Esophagus squamous epithelium (tissue), 5 donors: ENCODE results near the gene LCE2D. TPM values are rescaled to one million over a fixed set of nuclear protein-coding genes. Genes with fewer than 3 reads are reported as not detected.

Experiments
- DNase-seq: peaks from one replicate; lab custom pipeline; 2025; lab: John Stamatoyannopoulos, UW
- H3K27ac ChIP-seq, 4 donors: fragments of 200-600 bp; sonication (generic); one replicate each; pipeline ENCODE4 v1.5.1; 2016 to 2019; ENCODE audit warnings: mild to moderate bottlenecking in 1 of 4
- H3K27me3 ChIP-seq, 4 donors: fragments of 200-600 bp; sonication (generic); 1 replicate in 3 of 4; 2 replicates in 1 of 4; pipeline versions ENCODE4 v1.5.1 to v1.6.0; 2017 to 2021; ENCODE audit warnings: antibody characterized with exemption in 1 of 4
- H3K36me3 ChIP-seq, 3 donors: fragments of 200-600 bp; sonication (generic); one replicate each; pipeline ENCODE4 v1.5.1; 2016 to 2019
- H3K4me1 ChIP-seq, 3 donors: fragments of 200-600 bp; sonication (generic); one replicate each; pipeline ENCODE4 v1.5.1; 2017 to 2019
- H3K4me3 ChIP-seq, 4 donors: fragments of 200-600 bp; sonication (generic); 1 replicate in 3 of 4; 2 replicates in 1 of 4; pipeline ENCODE4 v1.5.1; 2016 to 2019; ENCODE audit warnings: mild to moderate bottlenecking in 2 of 4, moderate library complexity in 1 of 4
- H3K9me3 ChIP-seq, 3 donors: fragments of 200-600 bp; sonication (generic); one replicate each; pipeline ENCODE4 v1.5.1; 2016 to 2019
- CTCF ChIP-seq, 6 experiments: fragments of 450-650 bp in 4 of 6; fragments of 200-600 bp in 2 of 6; sonication (generic) in 2 of 6; IDR thresholded peaks; one replicate each; pipeline ENCODE4 v1.5.1; 2016 to 2019; ENCODE audit warnings: antibody characterized with exemption in 6 of 6, mild to moderate bottlenecking in 4 of 6, moderate library complexity in 4 of 6
- POLR2A ChIP-seq, 4 donors: fragments of 450-650 bp; IDR thresholded peaks; one replicate each; pipeline ENCODE4 v1.6.1; 2017; ENCODE audit warnings: antibody characterized with exemption in 4 of 4, mild to moderate bottlenecking in 4 of 4, moderate library complexity in 3 of 4
- WGBS, 2 donors: methylation state at CpG; one replicate each; pipeline ENCODE4 v1.1.5; 2018; 5-methylcytosine and 5-hydroxymethylcytosine counted together
- intact Hi-C: fragments of 100-400 bp; cut with DNase I; formaldehyde crosslinking; loops from one replicate; pipeline ENCODE4 v1.15.0; 2022
- total RNA-seq, 4 donors: library from RNA; depleted of rRNA; stranded (reverse); fragments of >200 nt; gene quantifications; one replicate each; pipeline ENCODE4 v1.1.0, GENCODE V29; 2016
- donor health status: DM: yes; HTN: yes; CAD: no.

Gene LCE2D
- not detected for total RNA-seq

- DNase-seq: no peak
- intact Hi-C loops: no loop called here
- Histone ChIP-seq H3K4me3 (no peak within 1 kb of the TSS), H3K4me1 (no peaks in the 10 kb centered on the region), H3K9me3 (no peaks in the 10 kb centered on the region), H3K27ac (no peak within 1 kb of the TSS), H3K36me3 (no peaks in the 10 kb centered on the region), H3K27me3 (peaks cover 0 to 21% (median 0%) of the 10 kb centered on the region in 4 donors)
- TF ChIP-seq CTCF (IDR thresholded peaks at IDR 0.05) (no peak), POLR2A (IDR thresholded peaks at IDR 0.05) (no peak)
- 67 to 80% methylated on average over 1 to 2 of the region's 3 CpGs for WGBS, 2 donors
These were observed at the start of gene LCE2D for GRCh38 chr1:152663098-152663497. Gene LCE2D, plus strand, starts transcription at chr1:152663380. Its CDS starts 726 bp downstream, at chr1:152664106.

- DNase-seq: no peak
- 88 to 100% methylated on average over 1 of the region's 1 CpG for WGBS, 2 donors
- Histone ChIP-seq H3K4me3 (no peak within 1 kb of the TSS), H3K36me3 (no peaks in the 10 kb centered on the region), H3K27me3 (no peaks in the 10 kb centered on the region), H3K4me1 (no peaks in the 10 kb centered on the region), H3K27ac (no peak within 1 kb of the TSS), H3K9me3 (peaks cover 0 to 11% (median 0%) of the 10 kb centered on the region in 3 donors)
- TF ChIP-seq CTCF (IDR thresholded peaks at IDR 0.05) (no peak), POLR2A (IDR thresholded peaks at IDR 0.05) (no peak)
- intact Hi-C loops: no loop called here
These were observed 49.7 kb upstream of the LCE2D start, which contains the start of gene LCE3B for GRCh38 chr1:152613511-152613910. Gene LCE3B, plus strand, starts transcription at chr1:152613811. Its CDS starts 0 bp downstream, at chr1:152613811.

- no peak overlapping the region for H3K4me3 ChIP-seq
- peaks cover 0 to 13% (median 4%) of the 10 kb centered on the region in 3 donors for H3K4me1 ChIP-seq
- TF ChIP-seq POLR2A (IDR thresholded peaks at IDR 0.05) (no peak), CTCF (IDR thresholded peaks at IDR 0.05) (no peak)
- no peak for DNase-seq
- peaks cover 0 to 20% (median 4%) of the 10 kb centered on the region in 3 donors for H3K9me3 ChIP-seq
- H3K36me3 ChIP-seq: no peaks in the 10 kb centered on the region
- H3K27ac ChIP-seq: no peak overlapping the region
- intact Hi-C loops: no loop called here
- peaks cover 0 to 19% (median 0%) of the 10 kb centered on the region in 4 donors for H3K27me3 ChIP-seq
- 70 to 85% methylated on average over 3 of the region's 3 CpGs for WGBS, 2 donors
These were observed 41.2 kb upstream of the LCE2D start for GRCh38 chr1:152621993-152622392.

GRCh38 chr1:152622803-152623202, 40.4 kb upstream of the LCE2D start, which contains the start of gene LCE3A:
Gene LCE3A, minus strand, starts transcription at chr1:152623103. Its CDS starts 0 bp downstream, at chr1:152623103.
- no peak within 1 kb of the TSS for H3K4me3 ChIP-seq
- WGBS, 2 donors: 35 to 64% methylated on average over 4 of the region's 10 CpGs
- no peak within 1 kb of the TSS for H3K27ac ChIP-seq
- peaks cover 0 to 14% (median 4%) of the 10 kb centered on the region in 3 donors for H3K9me3 ChIP-seq
- peaks cover 0 to 19% (median 0%) of the 10 kb centered on the region in 4 donors for H3K27me3 ChIP-seq
- TF ChIP-seq POLR2A (IDR thresholded peaks at IDR 0.05): no peak
- intact Hi-C loops: no loop called here
- H3K36me3 ChIP-seq: no peaks in the 10 kb centered on the region
- peaks cover 0 to 13% (median 4%) of the 10 kb centered on the region in 3 donors for H3K4me1 ChIP-seq
- no peak for DNase-seq

- H3K27me3 ChIP-seq: peaks cover 0 to 19% (median 0%) of the 10 kb centered on the region in 4 donors
- intact Hi-C loops: no loop called here
- H3K27ac ChIP-seq: no peak overlapping the region
- no peaks in the 10 kb centered on the region for H3K36me3 ChIP-seq
- no peak for DNase-seq
- no peak for TF ChIP-seq POLR2A (IDR thresholded peaks at IDR 0.05)
- peak in 1 of 6 experiments; percentile 27 for TF ChIP-seq CTCF (IDR thresholded peaks at IDR 0.05)
- peaks cover 0 to 13% (median 4%) of the 10 kb centered on the region in 3 donors for H3K4me1 ChIP-seq
- no peak overlapping the region for H3K4me3 ChIP-seq
- 59% methylated on average over 15 to 19 of the region's 29 CpGs for WGBS, 2 donors
- H3K9me3 ChIP-seq: peaks cover 0 to 11% (median 4%) of the 10 kb centered on the region in 3 donors
These were observed 39.9 kb upstream of the LCE2D start for GRCh38 chr1:152623203-152623844.
